ENCODE data around the gene PRR5L.
A peak's percentile ranks its signal among the peaks of the same experiment; 100 is the strongest.

The PRR5L gene

DNA sequence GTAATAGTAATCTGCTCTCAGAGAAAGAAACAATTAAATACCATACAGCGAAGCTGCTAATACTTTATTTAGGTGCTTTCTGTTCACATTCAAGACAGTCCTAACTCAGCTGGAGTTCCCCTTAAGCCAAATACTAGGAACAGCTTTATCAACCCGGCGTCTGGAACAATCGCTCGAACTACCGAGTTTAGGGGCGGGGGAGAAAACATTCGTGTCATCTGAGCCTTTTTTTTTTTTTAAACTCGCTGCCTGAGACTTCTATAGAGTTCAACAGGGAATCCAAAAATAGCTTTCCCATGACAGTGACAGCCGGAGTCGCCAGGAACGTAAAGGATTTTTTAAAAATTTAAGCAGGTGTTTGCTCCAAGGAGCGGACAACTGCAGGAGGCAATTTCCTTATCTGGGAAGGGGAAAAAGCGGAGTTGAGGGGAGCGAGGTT is 213.1 kb downstream of the PRR5L start:
- Histone ChIP-seq H3K4me3 (peak overlapping the region; percentile 73 to 92 (median 83)), H3K27ac (peak overlapping the region; percentile 65 to 99 (median 92))

DNA sequence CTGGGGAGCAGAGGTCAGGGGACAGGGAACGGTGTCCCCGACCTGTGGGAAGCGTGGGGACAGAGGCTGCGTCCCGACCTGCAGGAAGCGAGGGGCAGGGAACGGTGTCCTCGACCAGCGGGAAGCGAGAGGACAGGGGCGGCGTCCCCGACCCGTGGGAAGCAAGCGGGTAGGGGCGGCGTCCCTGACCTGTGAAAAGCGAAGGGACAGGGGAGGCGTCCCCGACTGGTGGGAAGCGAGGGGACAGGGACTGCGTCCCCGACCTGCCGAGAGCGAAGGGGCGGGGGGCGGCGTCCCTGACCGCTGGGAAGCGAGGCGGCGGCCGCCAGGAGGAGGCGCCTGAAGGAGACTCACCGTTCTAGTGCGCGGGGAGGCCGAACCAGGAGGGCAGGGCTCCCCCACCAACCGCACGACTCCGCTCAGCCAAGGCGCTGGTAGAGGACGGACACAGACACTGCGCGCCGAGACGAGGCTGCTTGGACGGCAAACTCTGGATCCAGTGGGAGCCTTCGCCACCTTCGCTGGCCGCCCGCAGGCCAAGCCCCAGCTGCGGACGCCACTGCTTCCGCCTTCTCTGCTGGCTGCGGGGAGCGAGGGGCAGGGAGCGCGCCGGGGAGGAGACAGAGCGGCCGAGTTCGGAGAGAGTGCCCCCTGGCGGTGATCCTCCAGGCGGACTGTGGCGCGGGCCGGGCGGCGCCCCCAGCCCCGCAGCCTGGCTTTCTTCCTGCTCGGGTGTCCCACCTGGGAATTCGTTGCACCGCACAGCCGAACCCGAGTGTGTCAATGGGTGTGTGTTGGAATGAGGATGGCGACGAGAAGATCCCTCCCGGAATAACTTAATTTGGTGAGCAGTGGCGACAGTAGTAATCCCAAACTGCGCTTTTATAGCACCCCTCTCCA is 213.9 kb downstream of the PRR5L start, which contains the start of gene TRAF6:
TRAF6 (minus strand) TSS at position 579 of the 900 bp plus-strand sequence. CDS start 8,757 bp downstream, outside the sequence.
- Histone ChIP-seq H3K27ac (peak within 1 kb of the TSS; percentile 65 to 99 (median 92)), H3K4me3 (peak within 1 kb of the TSS; percentile 73 to 92 (median 83))

DNA sequence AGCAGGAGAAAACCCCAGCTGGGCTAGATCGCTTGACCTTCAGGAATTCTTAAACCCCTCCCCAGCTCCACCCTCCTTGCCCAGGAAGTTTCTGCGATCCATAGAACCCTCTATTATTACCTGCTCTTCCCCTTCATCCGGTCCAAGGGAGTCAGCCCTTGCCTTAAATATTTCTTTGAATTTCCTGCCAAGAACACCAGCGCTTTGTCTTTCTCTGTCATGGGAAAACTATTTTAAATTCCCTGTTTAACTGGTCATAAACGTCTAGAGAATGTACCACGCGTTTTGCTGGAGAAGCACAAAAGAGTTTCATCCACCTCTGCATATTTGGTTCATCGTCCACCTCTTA is 214.5 kb downstream of the PRR5L start:
- peak overlapping the region; percentile 73 to 92 (median 83) for H3K4me3 ChIP-seq
- peak overlapping the region; percentile 65 to 99 (median 92) for H3K27ac ChIP-seq

DNA sequence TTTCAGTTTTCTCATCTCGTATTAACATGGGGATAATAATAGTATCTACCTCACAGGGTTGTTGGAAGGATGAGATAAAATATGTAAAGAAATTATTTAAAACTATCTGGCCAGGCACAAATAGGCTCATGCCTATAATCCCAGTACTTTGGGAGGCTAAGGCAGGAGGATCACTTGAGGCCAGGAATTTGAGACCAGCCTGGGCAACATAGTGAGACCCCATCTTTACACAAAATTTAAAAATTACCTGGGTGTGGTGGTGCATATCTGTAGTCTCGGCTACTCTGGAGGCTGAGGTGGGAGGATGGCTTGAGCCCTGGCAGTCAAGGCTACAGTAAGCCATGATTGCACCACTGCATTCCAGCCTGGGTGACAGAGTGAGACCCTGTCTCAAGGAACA is 215.0 kb downstream of the PRR5L start:
- peak overlapping the region in 1 of 7 experiments; percentile 88 for H3K4me3 ChIP-seq
- peak overlapping the region in 4 of 21 experiments; percentile 89 to 96 (median 92) for H3K27ac ChIP-seq

DNA sequence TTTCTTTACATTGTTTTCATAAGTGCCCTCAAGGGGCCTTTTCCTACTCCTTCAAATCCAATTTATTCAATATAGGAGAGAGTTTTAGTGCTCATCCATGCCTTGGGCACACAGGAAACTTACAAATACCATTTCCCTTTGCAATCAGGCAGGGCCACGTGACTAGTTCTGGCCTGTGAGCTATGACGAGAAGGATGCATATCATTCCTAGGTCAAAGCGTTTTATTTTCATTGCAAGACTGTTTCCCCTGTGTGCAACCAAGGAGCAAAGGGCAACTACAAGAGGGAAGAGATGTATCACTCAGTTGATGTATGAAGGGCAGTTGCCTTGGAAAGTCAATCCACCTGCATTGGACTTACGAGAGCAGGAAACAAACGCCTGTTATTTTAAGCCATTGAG is 215.9 kb downstream of the PRR5L start:
- H3K4me3 ChIP-seq, result no peak overlapping the region
- no peak overlapping the region for H3K27ac ChIP-seq

DNA sequence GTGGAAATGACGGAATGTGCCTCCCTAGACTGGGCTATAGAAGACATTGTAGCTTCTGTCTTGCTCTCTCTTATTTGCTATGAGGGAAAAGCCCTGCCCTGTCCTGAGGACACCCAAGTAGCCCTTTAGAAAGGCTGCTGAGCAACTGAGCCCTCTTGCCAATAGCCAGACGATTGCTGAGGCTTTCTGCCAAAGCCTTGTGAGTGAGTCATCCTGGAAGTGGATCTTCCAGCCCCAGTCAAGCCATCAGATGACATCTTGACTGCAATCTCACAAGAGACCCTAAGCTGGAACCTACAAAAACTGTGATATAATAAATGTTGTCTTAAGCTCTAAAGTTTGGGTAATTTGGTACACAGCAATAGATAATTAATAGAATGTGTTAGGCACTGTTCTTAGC is 217.9 kb downstream of the PRR5L start:
- no peak overlapping the region for H3K4me3 ChIP-seq
- no peak overlapping the region for H3K27ac ChIP-seq
